Breast epithelium (tissue), 3 donors: Measurements from ENCODE around the gene NUDT14.

Experiments
- CTCF ChIP-seq, 3 donors: fragments of 450-650 bp; IDR thresholded peaks; one replicate each; pipeline ENCODE4 v1.5.1; 2016 to 2017; ENCODE audit warnings: antibody characterized with exemption in 3 of 3, mild to moderate bottlenecking in 3 of 3, moderate library complexity in 3 of 3
- POLR2AphosphoS5 ChIP-seq, 3 donors: sonication (generic); formaldehyde crosslinking; IDR thresholded peaks; one replicate each; pipeline ENCODE4 v1.6.1; 2017; ENCODE audit warnings: antibody characterized with exemption in 3 of 3

GRCh38 chr14:105148604-105149145 lies 32.4 kb downstream of the NUDT14 start:
- TF ChIP-seq POLR2AphosphoS5 (IDR thresholded peaks at IDR 0.05): no peak
- no peak for TF ChIP-seq CTCF (IDR thresholded peaks at IDR 0.05)
